ENCODE measurements around the gene AP3S2.

DNA sequence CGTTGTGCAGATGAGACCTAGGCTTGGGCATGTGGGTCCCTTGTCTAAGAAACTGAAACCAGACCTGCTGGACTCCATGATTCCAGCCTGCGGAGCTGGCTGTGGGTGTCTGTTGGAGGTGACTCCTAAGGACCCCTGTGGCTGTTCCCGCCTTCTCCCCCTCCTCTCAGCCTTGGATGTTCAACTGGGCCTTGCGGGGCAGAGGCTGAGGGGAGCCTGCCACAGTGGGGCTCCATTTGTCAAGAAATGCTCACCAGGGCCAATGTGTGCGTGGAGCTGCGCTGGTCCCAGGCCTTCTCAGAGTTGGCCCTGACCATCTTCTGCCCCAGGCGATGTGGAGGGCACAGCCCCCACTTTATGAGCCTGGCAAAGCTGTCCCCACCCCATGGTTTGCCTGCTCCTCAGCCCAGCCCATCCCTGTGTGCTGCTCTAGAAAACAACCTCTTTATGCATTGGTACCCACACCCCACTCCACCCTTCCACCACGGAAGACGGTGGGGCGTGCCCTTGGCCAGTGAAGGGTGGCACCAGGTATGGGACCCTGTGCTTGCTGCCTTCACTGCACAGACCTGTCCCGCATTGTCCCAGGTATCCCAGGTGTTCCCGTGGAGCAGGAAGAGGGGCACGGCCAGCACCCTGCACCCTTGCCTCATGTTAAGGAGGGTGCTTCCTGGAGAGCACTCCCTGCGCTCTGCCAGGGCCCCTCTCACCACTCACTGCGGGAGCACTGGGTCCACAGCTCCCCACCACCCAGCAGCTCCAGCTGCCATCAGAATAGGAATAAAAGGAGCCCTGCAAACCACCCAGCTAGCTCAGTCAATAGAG lies 109.7 kb downstream of the AP3S2 start:
- TF ChIP-seq, protein P1, sequence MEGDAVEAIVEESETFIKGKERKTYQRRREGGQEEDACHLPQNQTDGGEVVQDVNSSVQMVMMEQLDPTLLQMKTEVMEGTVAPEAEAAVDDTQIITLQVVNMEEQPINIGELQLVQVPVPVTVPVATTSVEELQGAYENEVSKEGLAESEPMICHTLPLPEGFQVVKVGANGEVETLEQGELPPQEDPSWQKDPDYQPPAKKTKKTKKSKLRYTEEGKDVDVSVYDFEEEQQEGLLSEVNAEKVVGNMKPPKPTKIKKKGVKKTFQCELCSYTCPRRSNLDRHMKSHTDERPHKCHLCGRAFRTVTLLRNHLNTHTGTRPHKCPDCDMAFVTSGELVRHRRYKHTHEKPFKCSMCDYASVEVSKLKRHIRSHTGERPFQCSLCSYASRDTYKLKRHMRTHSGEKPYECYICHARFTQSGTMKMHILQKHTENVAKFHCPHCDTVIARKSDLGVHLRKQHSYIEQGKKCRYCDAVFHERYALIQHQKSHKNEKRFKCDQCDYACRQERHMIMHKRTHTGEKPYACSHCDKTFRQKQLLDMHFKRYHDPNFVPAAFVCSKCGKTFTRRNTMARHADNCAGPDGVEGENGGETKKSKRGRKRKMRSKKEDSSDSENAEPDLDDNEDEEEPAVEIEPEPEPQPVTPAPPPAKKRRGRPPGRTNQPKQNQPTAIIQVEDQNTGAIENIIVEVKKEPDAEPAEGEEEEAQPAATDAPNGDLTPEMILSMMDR (conservative IDR thresholded peaks at IDR 0.05; ENCODE audit: low read length): no peak
- TF ChIP-seq EZH2phosphoT487 (IDR thresholded peaks at IDR 0.05; ENCODE audit: borderline replicate concordance): no peak

Measured in Loucy (cell line).